Measurements from ENCODE around the gene PTPRB. TPM values are rescaled to one million over a fixed set of nuclear protein-coding genes. Genes with fewer than 3 reads are reported as not detected.

The PTPRB gene
- total RNA-seq, 1 experiment from 2014 or later: 43.2 TPM

DNA sequence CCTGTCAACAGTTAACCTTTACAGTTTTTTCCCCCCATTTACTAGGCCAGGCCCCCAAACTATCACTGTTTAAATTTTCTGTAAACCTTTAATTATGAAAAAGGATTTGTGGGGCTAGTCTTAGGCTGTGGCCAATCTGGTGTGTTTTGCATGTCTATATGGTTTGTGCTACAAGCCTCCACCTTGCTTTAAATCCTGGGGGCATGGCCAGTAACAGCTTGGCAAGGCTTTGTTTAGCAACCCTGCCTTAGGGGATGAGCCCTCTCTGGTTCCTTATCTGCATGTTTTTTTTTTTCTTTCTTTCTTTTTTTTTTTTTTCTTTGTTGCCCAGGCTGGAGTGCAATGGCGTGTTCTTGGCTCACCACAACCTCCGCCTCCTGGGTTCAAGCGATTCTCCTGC is 168.5 kb downstream of the PTPRB start:
- BruUV-seq (replicated peaks): no TSS peak
- no peaks in the 10 kb centered on the region for H3K4me1 Mint-ChIP-seq (ENCODE audit: low read depth, unreplicated experiment)
- TF ChIP-seq, protein P1, sequence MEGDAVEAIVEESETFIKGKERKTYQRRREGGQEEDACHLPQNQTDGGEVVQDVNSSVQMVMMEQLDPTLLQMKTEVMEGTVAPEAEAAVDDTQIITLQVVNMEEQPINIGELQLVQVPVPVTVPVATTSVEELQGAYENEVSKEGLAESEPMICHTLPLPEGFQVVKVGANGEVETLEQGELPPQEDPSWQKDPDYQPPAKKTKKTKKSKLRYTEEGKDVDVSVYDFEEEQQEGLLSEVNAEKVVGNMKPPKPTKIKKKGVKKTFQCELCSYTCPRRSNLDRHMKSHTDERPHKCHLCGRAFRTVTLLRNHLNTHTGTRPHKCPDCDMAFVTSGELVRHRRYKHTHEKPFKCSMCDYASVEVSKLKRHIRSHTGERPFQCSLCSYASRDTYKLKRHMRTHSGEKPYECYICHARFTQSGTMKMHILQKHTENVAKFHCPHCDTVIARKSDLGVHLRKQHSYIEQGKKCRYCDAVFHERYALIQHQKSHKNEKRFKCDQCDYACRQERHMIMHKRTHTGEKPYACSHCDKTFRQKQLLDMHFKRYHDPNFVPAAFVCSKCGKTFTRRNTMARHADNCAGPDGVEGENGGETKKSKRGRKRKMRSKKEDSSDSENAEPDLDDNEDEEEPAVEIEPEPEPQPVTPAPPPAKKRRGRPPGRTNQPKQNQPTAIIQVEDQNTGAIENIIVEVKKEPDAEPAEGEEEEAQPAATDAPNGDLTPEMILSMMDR (IDR thresholded peaks at IDR 0.05; ENCODE audit: unreplicated experiment): no peak
- H3K36me3 Mint-ChIP-seq (ENCODE audit: insufficient read depth, unreplicated experiment): no peaks in the 10 kb centered on the region
- H3K9me3 Mint-ChIP-seq (ENCODE audit: low read depth, unreplicated experiment): peaks cover 11% of the 10 kb centered on the region
- H3K27ac Mint-ChIP-seq (ENCODE audit: unreplicated experiment): no peak overlapping the region
- intact Hi-C loops (cut with micrococcal nuclease; ENCODE audit: unreplicated experiment): no loop called here
- H3K4me3 Mint-ChIP-seq (ENCODE audit: low read depth, unreplicated experiment): no peak overlapping the region
- CTCF ChIA-PET: no interaction called here
- H3K27me3 Mint-ChIP-seq (ENCODE audit: unreplicated experiment): no peaks in the 10 kb centered on the region
- no peak for DNase-seq

GRCh38 chr12:70467918-70468733 is 169.1 kb downstream of the PTPRB start:
- H3K27me3 Mint-ChIP-seq (ENCODE audit: unreplicated experiment): no peaks in the 10 kb centered on the region
- H3K4me1 Mint-ChIP-seq (ENCODE audit: low read depth, unreplicated experiment): no peaks in the 10 kb centered on the region
- TF ChIP-seq, protein P1 (IDR thresholded peaks at IDR 0.05; ENCODE audit: unreplicated experiment): no peak
- DNase-seq: no peak
- no peak overlapping the region for H3K4me3 Mint-ChIP-seq (ENCODE audit: low read depth, unreplicated experiment)
- no peaks in the 10 kb centered on the region for H3K36me3 Mint-ChIP-seq (ENCODE audit: insufficient read depth, unreplicated experiment)
- H3K9me3 Mint-ChIP-seq (ENCODE audit: low read depth, unreplicated experiment): peaks cover 11% of the 10 kb centered on the region
- intact Hi-C loops (cut with micrococcal nuclease; ENCODE audit: unreplicated experiment): no loop called here
- CTCF ChIA-PET: no interaction called here
- BruUV-seq (replicated peaks): no TSS peak
- H3K27ac Mint-ChIP-seq (ENCODE audit: unreplicated experiment): no peak overlapping the region

- no peak overlapping the region for H3K27ac Mint-ChIP-seq (ENCODE audit: unreplicated experiment)
- H3K9me3 Mint-ChIP-seq (ENCODE audit: low read depth, unreplicated experiment): peaks cover 11% of the 10 kb centered on the region
- no peaks in the 10 kb centered on the region for H3K4me1 Mint-ChIP-seq (ENCODE audit: low read depth, unreplicated experiment)
- no peaks in the 10 kb centered on the region for H3K36me3 Mint-ChIP-seq (ENCODE audit: insufficient read depth, unreplicated experiment)
- no peaks in the 10 kb centered on the region for H3K27me3 Mint-ChIP-seq (ENCODE audit: unreplicated experiment)
- TF ChIP-seq, protein P1 (IDR thresholded peaks at IDR 0.05; ENCODE audit: unreplicated experiment): no peak
- no peak for DNase-seq
- no peak overlapping the region for H3K4me3 Mint-ChIP-seq (ENCODE audit: low read depth, unreplicated experiment)
- intact Hi-C loops (cut with micrococcal nuclease; ENCODE audit: unreplicated experiment): no loop called here
- BruUV-seq (replicated peaks): no TSS peak
- CTCF ChIA-PET: no interaction called here
Observed at GRCh38 chr12:70467476-70467875, 169.8 kb downstream of the PTPRB start.

- no peak overlapping the region for H3K27ac Mint-ChIP-seq (ENCODE audit: unreplicated experiment)
- no peaks in the 10 kb centered on the region for H3K4me1 Mint-ChIP-seq (ENCODE audit: low read depth, unreplicated experiment)
- TF ChIP-seq, protein P1 (IDR thresholded peaks at IDR 0.05; ENCODE audit: unreplicated experiment): no peak
- no peaks in the 10 kb centered on the region for H3K27me3 Mint-ChIP-seq (ENCODE audit: unreplicated experiment)
- CTCF ChIA-PET: no interaction called here
- H3K9me3 Mint-ChIP-seq (ENCODE audit: low read depth, unreplicated experiment): peaks cover 11% of the 10 kb centered on the region
- no peak overlapping the region for H3K4me3 Mint-ChIP-seq (ENCODE audit: low read depth, unreplicated experiment)
- intact Hi-C loops (cut with micrococcal nuclease; ENCODE audit: unreplicated experiment): no loop called here
- BruUV-seq (replicated peaks): no TSS peak
- DNase-seq: no peak
- no peaks in the 10 kb centered on the region for H3K36me3 Mint-ChIP-seq (ENCODE audit: insufficient read depth, unreplicated experiment)
Observed at GRCh38 chr12:70466753-70467152, 170.5 kb downstream of the PTPRB start.

Measured in Calu3 (cell line).